OCI-M1 (cell line): ENCODE measurements around the gene ADAM22.
"Not testable (repeated sequence)": the region's sequence is repeated elsewhere in the genome, so short reads cannot be mapped to it uniquely, and the experiment has no call there.

Source experiments
- DNase-seq: peaks from one replicate; lab custom pipeline; 2025; lab: John Stamatoyannopoulos, UW

ADAM22 gene

GRCh38 chr7:88111140-88111743 lies 177.2 kb downstream of the ADAM22 start:
- DNase-seq, result peak; percentile 75

- no peak for DNase-seq
Observed at GRCh38 chr7:88111954-88112471, 178.0 kb downstream of the ADAM22 start.

GRCh38 chr7:88115258-88115796 lies 181.3 kb downstream of the ADAM22 start:
- DNase-seq, result peak; percentile 36

- DNase-seq, result no peak
Observed at GRCh38 chr7:88115816-88116215, 181.8 kb downstream of the ADAM22 start.

GRCh38 chr7:88116235-88116795 lies 182.3 kb downstream of the ADAM22 start:
- DNase-seq, result no peak

GRCh38 chr7:88117325-88117724 lies 183.3 kb downstream of the ADAM22 start:
- no peak for DNase-seq

- no peak for DNase-seq
Observed at GRCh38 chr7:88121335-88121734, 187.3 kb downstream of the ADAM22 start.

GRCh38 chr7:88127637-88128290 lies 193.7 kb downstream of the ADAM22 start:
- DNase-seq, result no peak

GRCh38 chr7:88132725-88133124 lies 198.7 kb downstream of the ADAM22 start:
- DNase-seq, result no peak

- DNase-seq, result peak; percentile 51
Observed at GRCh38 chr7:88140947-88141346, 206.9 kb downstream of the ADAM22 start.

- DNase-seq, result no peak
Observed at GRCh38 chr7:88141479-88141878, 207.4 kb downstream of the ADAM22 start.

- no peak for DNase-seq
Observed at GRCh38 chr7:88141953-88142352, 207.9 kb downstream of the ADAM22 start.

- DNase-seq, result no peak
Observed at GRCh38 chr7:88146616-88147015, 212.6 kb downstream of the ADAM22 start.

- no peak for DNase-seq
Observed at GRCh38 chr7:88147341-88147740, 213.3 kb downstream of the ADAM22 start.

GRCh38 chr7:88147949-88148348 lies 213.9 kb downstream of the ADAM22 start:
- peak; percentile 87 for DNase-seq

- no peak for DNase-seq
Observed at GRCh38 chr7:88150033-88150432, 216.0 kb downstream of the ADAM22 start.

GRCh38 chr7:88151119-88151790 lies 217.2 kb downstream of the ADAM22 start:
- DNase-seq, result no peak

- DNase-seq, result no peak
Observed at GRCh38 chr7:88153378-88153777, 219.3 kb downstream of the ADAM22 start.

- no peak for DNase-seq
Observed at GRCh38 chr7:88155756-88156155, 221.7 kb downstream of the ADAM22 start.

- DNase-seq, result no peak
Observed at GRCh38 chr7:88156356-88156755, 222.3 kb downstream of the ADAM22 start.

- DNase-seq, result not testable (repeated sequence)
Observed at GRCh38 chr7:88159741-88160140, 225.7 kb downstream of the ADAM22 start.

GRCh38 chr7:88165697-88166096 lies 231.6 kb downstream of the ADAM22 start:
- no peak for DNase-seq

- DNase-seq, result no peak
Observed at GRCh38 chr7:88167223-88167622, 233.2 kb downstream of the ADAM22 start.
